ENCODE results near the gene EEF1E1.

EEF1E1 gene

GRCh38 chr6:8080362-8081151 is 21.8 kb downstream of the EEF1E1 start:
- H3K27ac Mint-ChIP-seq: no peak overlapping the region
- H3K4me3 Mint-ChIP-seq: no peak overlapping the region
- no peaks in the 10 kb centered on the region for H3K9me3 Mint-ChIP-seq
- peaks cover 51% of the 10 kb centered on the region for H3K4me1 Mint-ChIP-seq (ENCODE audit: low read depth)
- H3K27me3 Mint-ChIP-seq: no peaks in the 10 kb centered on the region
- H3K36me3 Mint-ChIP-seq (ENCODE audit: low read depth): peaks cover 59% of the 10 kb centered on the region

GRCh38 chr6:8079126-8079525 is 23.2 kb downstream of the EEF1E1 start:
- no peak overlapping the region for H3K4me3 Mint-ChIP-seq
- H3K9me3 Mint-ChIP-seq: no peaks in the 10 kb centered on the region
- H3K27ac Mint-ChIP-seq: no peak overlapping the region
- H3K27me3 Mint-ChIP-seq: no peaks in the 10 kb centered on the region
- H3K36me3 Mint-ChIP-seq (ENCODE audit: low read depth): peaks cover 57% of the 10 kb centered on the region
- H3K4me1 Mint-ChIP-seq (ENCODE audit: low read depth): peaks cover 49% of the 10 kb centered on the region

GRCh38 chr6:8077991-8078390 is 24.4 kb downstream of the EEF1E1 start:
- Mint-ChIP-seq H3K4me1 (ENCODE audit: low read depth) (peaks cover 40% of the 10 kb centered on the region), H3K36me3 (ENCODE audit: low read depth) (peaks cover 50% of the 10 kb centered on the region), H3K4me3 (no peak overlapping the region), H3K27ac (no peak overlapping the region), H3K27me3 (no peaks in the 10 kb centered on the region), H3K9me3 (no peaks in the 10 kb centered on the region)

GRCh38 chr6:8075704-8076103 is 26.6 kb downstream of the EEF1E1 start:
- Mint-ChIP-seq H3K9me3 (no peaks in the 10 kb centered on the region), H3K4me3 (no peak overlapping the region), H3K27me3 (no peaks in the 10 kb centered on the region), H3K27ac (no peak overlapping the region), H3K36me3 (ENCODE audit: low read depth) (peaks cover 34% of the 10 kb centered on the region), H3K4me1 (ENCODE audit: low read depth) (peaks cover 33% of the 10 kb centered on the region)

- Mint-ChIP-seq H3K36me3 (ENCODE audit: low read depth) (peaks cover 29% of the 10 kb centered on the region), H3K4me1 (ENCODE audit: low read depth) (peaks cover 28% of the 10 kb centered on the region), H3K27ac (no peak overlapping the region), H3K4me3 (no peak overlapping the region), H3K9me3 (no peaks in the 10 kb centered on the region), H3K27me3 (no peaks in the 10 kb centered on the region)
Observed at GRCh38 chr6:8075185-8075584, 27.2 kb downstream of the EEF1E1 start.

- Mint-ChIP-seq H3K27me3 (no peaks in the 10 kb centered on the region), H3K9me3 (no peaks in the 10 kb centered on the region), H3K27ac (no peak overlapping the region), H3K4me3 (no peak overlapping the region), H3K4me1 (ENCODE audit: low read depth) (peaks cover 23% of the 10 kb centered on the region), H3K36me3 (ENCODE audit: low read depth) (peaks cover 19% of the 10 kb centered on the region)
Observed at GRCh38 chr6:8074213-8074612, 28.1 kb downstream of the EEF1E1 start.

GRCh38 chr6:8073758-8074157 is 28.6 kb downstream of the EEF1E1 start:
- peaks cover 18% of the 10 kb centered on the region for H3K36me3 Mint-ChIP-seq (ENCODE audit: low read depth)
- H3K27ac Mint-ChIP-seq: no peak overlapping the region
- no peak overlapping the region for H3K4me3 Mint-ChIP-seq
- no peaks in the 10 kb centered on the region for H3K27me3 Mint-ChIP-seq
- no peaks in the 10 kb centered on the region for H3K9me3 Mint-ChIP-seq
- H3K4me1 Mint-ChIP-seq (ENCODE audit: low read depth): peaks cover 23% of the 10 kb centered on the region

GRCh38 chr6:8070718-8071117 is 31.6 kb downstream of the EEF1E1 start:
- Mint-ChIP-seq H3K4me1 (ENCODE audit: low read depth) (peaks cover 18% of the 10 kb centered on the region), H3K9me3 (no peaks in the 10 kb centered on the region), H3K27ac (no peak overlapping the region), H3K4me3 (no peak overlapping the region), H3K27me3 (no peaks in the 10 kb centered on the region), H3K36me3 (ENCODE audit: low read depth) (no peaks in the 10 kb centered on the region)

- Mint-ChIP-seq H3K4me1 (ENCODE audit: low read depth) (peaks cover 18% of the 10 kb centered on the region), H3K27ac (no peak overlapping the region), H3K4me3 (no peak overlapping the region), H3K36me3 (ENCODE audit: low read depth) (no peaks in the 10 kb centered on the region), H3K27me3 (no peaks in the 10 kb centered on the region), H3K9me3 (no peaks in the 10 kb centered on the region)
Observed at GRCh38 chr6:8069631-8070284, 32.6 kb downstream of the EEF1E1 start.

- H3K27ac Mint-ChIP-seq: no peak overlapping the region
- no peaks in the 10 kb centered on the region for H3K27me3 Mint-ChIP-seq
- peaks cover 20% of the 10 kb centered on the region for H3K4me1 Mint-ChIP-seq (ENCODE audit: low read depth)
- H3K9me3 Mint-ChIP-seq: no peaks in the 10 kb centered on the region
- no peaks in the 10 kb centered on the region for H3K36me3 Mint-ChIP-seq (ENCODE audit: low read depth)
- H3K4me3 Mint-ChIP-seq: no peak overlapping the region
Observed at GRCh38 chr6:8069151-8069550, 33.2 kb downstream of the EEF1E1 start.

GRCh38 chr6:8066108-8066507 is 36.2 kb downstream of the EEF1E1 start:
- Mint-ChIP-seq H3K27me3 (no peaks in the 10 kb centered on the region), H3K4me3 (no peak overlapping the region), H3K4me1 (ENCODE audit: low read depth) (peaks cover 29% of the 10 kb centered on the region), H3K27ac (no peak overlapping the region), H3K36me3 (ENCODE audit: low read depth) (peaks cover 10% of the 10 kb centered on the region), H3K9me3 (no peaks in the 10 kb centered on the region)

- Mint-ChIP-seq H3K27me3 (no peaks in the 10 kb centered on the region), H3K4me3 (peak overlapping the region; percentile 96), H3K36me3 (ENCODE audit: low read depth) (peaks cover 10% of the 10 kb centered on the region), H3K9me3 (no peaks in the 10 kb centered on the region), H3K4me1 (ENCODE audit: low read depth) (peaks cover 29% of the 10 kb centered on the region), H3K27ac (peak overlapping the region; percentile 96)
Observed at GRCh38 chr6:8065519-8065911, 36.8 kb downstream of the EEF1E1 start.

- no peaks in the 10 kb centered on the region for H3K9me3 Mint-ChIP-seq
- peaks cover 29% of the 10 kb centered on the region for H3K4me1 Mint-ChIP-seq (ENCODE audit: low read depth)
- H3K36me3 Mint-ChIP-seq (ENCODE audit: low read depth): peaks cover 16% of the 10 kb centered on the region
- H3K27me3 Mint-ChIP-seq: no peaks in the 10 kb centered on the region
- peak overlapping the region; percentile 96 for H3K27ac Mint-ChIP-seq
- H3K4me3 Mint-ChIP-seq: peak overlapping the region; percentile 96
Observed at GRCh38 chr6:8064638-8065518, 37.5 kb downstream of the EEF1E1 start.

GRCh38 chr6:8063761-8064637 is 38.3 kb downstream of the EEF1E1 start, which contains the start of gene BLOC1S5:
Gene BLOC1S5 (minus strand): TSS chr6:8064389. CDS start chr6:8064376, 13 bp downstream.
- no peaks in the 10 kb centered on the region for H3K27me3 Mint-ChIP-seq
- H3K36me3 Mint-ChIP-seq (ENCODE audit: low read depth): peaks cover 22% of the 10 kb centered on the region
- peak within 1 kb of the TSS; percentile 96 for H3K4me3 Mint-ChIP-seq
- H3K9me3 Mint-ChIP-seq: no peaks in the 10 kb centered on the region
- H3K27ac Mint-ChIP-seq: peak within 1 kb of the TSS; percentile 96
- H3K4me1 Mint-ChIP-seq (ENCODE audit: low read depth): peaks cover 29% of the 10 kb centered on the region
